Measurements from ENCODE around the gene ZNF281. TPM values are rescaled to one million over a fixed set of nuclear protein-coding genes. Genes with fewer than 3 reads are reported as not detected.
"Not testable (repeated sequence)": the region's sequence is repeated elsewhere in the genome, so short reads cannot be mapped to it uniquely, and the experiment has no call there.

The ZNF281 gene, protein sequence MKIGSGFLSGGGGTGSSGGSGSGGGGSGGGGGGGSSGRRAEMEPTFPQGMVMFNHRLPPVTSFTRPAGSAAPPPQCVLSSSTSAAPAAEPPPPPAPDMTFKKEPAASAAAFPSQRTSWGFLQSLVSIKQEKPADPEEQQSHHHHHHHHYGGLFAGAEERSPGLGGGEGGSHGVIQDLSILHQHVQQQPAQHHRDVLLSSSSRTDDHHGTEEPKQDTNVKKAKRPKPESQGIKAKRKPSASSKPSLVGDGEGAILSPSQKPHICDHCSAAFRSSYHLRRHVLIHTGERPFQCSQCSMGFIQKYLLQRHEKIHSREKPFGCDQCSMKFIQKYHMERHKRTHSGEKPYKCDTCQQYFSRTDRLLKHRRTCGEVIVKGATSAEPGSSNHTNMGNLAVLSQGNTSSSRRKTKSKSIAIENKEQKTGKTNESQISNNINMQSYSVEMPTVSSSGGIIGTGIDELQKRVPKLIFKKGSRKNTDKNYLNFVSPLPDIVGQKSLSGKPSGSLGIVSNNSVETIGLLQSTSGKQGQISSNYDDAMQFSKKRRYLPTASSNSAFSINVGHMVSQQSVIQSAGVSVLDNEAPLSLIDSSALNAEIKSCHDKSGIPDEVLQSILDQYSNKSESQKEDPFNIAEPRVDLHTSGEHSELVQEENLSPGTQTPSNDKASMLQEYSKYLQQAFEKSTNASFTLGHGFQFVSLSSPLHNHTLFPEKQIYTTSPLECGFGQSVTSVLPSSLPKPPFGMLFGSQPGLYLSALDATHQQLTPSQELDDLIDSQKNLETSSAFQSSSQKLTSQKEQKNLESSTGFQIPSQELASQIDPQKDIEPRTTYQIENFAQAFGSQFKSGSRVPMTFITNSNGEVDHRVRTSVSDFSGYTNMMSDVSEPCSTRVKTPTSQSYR
- total RNA-seq, result 10.8 TPM

DNA sequence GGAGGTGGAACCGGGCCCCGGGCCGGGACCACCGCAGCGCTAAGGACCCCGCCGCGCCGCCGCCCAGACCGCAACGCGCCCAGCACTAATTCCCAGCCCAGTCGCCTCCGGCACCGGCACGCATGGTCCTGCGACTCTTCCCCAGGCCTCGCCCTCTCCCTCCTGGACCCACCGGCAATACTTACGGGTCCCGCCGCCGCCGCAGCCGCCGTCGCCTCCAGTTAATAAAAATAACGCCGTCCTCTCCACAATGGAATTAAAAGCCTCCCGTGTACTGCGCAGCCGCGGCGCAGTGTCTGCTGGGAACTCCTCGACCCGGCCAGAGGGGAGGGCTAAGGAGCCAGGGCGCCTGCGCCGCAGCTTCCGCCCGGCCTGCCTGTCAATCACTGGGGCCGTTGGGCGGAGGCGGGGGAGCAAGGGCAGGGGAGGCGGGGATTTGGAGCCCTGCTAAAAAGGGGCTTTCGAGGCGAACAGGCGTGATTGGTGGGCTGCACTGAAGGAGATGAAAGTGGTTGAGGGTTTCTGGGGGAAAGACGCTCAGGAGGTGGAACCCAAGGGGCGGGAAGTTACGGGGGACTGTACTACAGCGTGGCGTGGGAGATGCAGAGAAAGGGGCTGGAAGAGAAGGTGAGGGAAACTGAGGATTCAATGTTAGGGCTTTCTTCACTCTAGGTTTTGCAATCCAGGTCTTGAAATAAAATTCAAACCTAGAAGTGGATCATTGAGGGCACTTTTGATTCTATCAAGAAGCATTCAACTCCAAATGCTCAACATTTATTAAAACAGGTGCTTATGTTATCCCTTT is at the start of gene ZNF281:
Gene ZNF281 (minus strand): TSS at position 276 of the 805 bp plus-strand sequence. CDS start 331 bp downstream, outside the sequence.
- DNase-seq (ENCODE audit: low spot score), result peak; percentile 93

DNA sequence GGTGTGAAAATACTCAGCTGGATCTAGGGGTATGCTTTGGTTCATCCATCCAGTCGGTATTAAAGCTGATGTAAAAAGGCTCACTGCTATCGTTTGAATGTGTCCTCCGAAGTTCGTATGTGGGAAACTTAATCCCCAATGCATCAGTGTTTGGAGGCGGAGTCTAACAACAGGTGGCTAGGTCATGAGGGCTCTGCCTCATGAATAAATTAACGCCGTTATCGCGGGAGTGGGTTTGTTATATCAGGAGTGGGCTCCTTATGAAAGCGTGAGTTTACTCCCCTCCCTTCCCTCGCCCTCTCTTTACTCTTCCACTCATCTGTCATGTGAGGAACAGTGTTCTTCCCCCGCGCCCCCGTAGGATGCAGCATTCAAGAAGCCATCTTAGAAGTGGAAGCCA is 48.9 kb upstream of the ZNF281 start:
- DNase-seq (ENCODE audit: low spot score), result no peak

DNA sequence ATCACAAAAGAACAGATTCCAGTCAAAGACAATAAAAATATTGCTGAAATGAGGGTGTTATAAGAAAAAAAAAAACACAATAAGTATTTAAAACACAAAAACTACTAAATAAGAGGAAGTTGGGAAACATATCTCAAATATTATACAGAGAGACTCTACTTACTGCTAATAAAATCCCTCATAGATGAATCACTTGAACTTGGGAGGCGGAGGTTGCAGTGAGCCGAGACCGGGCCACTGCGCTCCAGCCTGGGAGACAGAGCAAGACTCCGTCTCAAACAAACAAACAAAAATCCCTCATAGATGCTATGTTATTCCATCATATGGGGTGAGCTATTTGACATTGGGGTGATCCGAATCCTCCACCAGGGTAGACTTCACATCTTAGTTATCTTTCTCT is 48.0 kb upstream of the ZNF281 start:
- DNase-seq (ENCODE audit: low spot score), result no peak

DNA sequence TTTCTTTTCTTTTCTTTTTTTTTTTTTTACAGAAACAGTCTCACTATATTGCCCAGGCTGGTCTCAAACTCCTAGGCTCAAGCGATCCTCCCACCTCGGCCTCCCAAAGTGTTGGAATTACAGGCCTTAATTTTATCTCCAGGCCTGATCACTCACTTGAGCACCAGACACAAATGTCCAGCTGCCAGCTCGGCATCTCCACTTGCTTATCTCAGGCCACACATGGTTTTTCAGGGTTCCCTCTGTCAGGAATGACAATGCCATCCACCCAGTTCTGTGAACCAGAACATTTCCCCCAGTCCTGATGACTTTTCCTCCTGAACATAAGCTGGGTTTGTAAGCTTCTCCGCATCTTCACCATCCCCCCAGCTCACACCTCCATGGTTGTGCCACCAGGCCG is 44.6 kb upstream of the ZNF281 start:
- no peak for DNase-seq (ENCODE audit: low spot score)

DNA sequence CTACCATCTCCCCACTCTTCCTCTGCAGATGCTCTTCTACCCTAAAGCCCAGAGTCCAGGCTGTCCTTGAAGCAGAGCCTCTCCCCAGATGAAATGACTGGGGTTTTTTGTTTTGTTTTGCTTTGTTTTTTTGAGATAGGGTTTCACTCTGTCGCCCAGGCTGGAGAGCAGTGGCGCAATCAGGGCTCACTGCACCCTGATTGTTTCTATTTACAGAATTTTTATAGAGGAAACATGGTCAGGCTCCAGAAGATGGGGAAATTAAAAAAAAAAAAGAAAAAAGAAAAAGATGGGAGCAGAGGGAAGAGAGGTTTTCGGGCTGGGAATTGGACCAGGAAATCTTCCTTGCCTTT is 43.7 kb upstream of the ZNF281 start:
- DNase-seq (ENCODE audit: low spot score), result no peak

DNA sequence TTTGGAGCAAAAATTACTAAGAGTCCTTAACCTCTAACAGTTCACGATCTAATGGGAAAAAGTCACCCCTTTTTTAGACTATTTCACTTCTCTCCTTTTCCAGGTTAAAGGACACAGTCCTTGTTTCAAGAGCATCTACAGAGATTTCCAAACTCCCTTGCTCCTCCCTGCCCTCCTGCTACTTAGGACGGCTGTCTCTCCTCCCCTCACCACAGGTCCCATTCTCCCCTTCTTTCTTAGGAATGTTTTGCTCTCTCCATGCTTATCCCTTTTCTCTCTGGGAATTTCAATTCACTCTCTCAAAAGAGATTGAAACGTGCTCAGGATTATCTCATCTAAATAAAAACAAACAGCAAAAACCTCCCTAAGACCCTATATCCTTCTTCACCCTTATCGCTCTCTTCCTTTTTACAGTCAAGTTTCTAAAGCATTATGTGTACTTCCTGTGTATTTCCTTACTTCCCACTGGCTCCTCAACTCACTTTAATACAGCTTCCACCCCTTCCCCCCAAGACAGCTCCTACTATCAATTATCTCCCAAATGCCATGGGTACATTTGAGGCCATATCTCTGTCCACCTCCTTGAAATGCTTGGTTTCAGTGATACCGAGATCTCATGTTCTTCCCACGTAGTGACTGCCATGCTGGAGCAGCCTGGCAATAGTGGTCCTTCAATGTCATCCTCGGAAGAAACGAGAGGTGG is 43.2 kb upstream of the ZNF281 start:
- DNase-seq (ENCODE audit: low spot score), result no peak

DNA sequence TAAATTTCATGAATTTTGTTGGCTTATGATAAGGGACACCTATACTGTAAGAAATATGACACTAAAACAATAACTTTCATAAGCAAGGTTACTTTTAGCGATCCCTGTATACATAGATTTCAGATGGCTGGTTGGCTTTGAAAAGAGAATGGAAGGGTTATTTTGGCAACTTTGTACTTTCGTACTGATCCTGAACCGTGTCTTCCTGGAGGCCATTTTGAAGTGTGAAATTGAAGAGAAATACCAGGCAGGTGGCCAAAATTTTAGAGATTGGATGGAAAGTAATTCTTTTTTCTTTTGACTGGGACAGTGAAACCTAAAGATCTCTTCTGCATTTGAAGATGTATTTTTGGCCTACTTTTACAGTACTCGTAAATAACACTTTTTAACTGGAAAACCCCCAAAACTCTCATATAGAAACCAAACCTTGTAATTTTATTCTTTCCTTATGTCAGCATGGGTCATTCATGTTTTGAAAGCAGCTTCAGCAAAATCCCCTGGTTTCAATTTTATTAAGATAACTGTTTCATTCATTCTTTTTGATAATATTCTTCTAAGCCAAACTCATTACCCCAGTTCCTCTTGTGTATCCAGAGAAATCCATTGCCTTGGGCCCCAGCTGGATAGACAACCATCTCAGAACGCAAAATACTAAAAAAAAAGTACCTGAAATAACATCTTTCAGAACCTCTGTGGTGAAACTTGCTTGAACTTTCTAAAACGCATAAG is 38.4 kb upstream of the ZNF281 start:
- DNase-seq (ENCODE audit: low spot score), result no peak

DNA sequence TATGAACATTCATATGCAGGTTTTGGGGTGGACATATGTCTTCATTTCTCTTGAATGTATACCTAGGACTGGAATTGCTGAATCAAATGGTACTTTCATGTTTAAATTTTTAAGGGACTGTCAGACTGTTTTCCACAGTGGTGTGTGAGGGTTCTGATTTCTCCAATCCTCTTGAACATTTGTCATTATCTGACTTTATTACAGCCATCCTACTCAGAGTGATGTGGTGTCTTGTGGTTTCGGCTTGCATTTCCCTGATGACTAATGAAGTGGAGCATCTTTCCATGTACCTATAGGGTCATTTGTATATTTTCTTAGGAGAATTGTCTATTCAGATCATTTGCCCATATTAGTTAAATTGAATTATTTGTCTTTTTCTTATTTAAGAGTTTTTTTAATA is 35.4 kb upstream of the ZNF281 start:
- DNase-seq (ENCODE audit: low spot score), result no peak

DNA sequence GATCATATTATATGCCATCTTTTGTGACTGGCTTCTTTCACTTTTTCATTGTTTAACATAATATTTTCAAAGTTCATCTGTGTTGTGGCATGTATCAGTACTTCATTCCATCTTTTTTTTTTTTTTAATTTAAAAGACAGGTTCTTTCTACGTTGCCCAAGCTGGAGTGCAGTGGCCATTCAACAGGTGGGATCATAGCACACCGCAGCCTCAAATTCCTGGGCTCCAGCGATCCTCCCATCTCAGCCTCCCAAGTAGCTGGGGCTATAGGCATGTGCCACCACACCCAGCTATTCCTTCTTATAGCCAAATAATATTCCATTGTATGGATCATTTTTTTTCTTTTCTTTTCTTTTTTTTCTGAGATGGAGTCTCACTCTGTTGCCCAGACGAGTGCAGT is 34.6 kb upstream of the ZNF281 start:
- DNase-seq (ENCODE audit: low spot score), result no peak

DNA sequence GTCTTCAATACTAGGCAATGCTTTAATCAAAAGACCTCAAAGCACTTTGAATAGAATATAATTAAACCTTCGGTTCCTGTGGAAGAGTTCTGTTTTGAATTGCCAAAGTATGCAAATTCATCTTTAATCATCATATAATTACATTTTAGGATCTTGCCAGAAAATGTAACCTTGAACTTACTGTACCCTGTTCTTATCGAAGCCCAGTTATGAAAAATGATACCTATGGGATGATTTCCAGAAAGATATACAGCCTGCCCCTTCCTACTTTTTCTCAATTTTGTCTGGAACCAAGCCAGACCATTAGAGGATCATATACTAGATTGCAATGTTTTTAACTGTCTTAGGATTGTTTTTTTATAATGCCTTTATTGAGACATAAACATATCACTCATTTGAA is 34.0 kb upstream of the ZNF281 start:
- no peak for DNase-seq (ENCODE audit: low spot score)

DNA sequence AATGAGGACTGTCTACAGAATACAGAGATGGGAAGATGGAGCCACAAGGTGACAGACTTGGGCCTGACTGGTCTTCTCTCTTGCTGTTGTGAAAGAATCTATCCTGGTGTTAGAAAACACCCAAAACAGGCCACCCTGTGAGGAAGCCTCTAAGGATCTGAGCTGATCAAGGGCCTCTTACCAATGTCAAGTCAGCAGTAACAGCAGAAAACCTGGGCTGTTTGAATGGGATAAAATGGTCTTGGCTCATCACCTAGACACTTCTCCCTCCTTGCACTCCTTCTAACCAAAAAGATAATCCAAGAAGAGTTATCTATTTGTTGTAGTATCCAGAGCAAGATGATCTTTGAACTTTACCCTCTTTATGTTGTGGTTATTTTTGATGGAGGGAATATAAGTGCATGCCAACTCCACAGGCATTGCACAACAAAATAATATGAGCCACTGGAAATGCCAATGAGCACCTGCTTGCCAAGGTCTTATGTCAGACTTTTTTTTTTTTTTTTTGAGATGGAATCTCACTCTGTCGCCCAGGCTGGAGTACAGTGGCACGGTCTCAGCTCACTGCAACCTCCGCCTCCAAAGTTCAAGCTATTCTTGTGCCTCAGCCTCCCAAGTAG is 32.8 kb upstream of the ZNF281 start:
- no peak for DNase-seq (ENCODE audit: low spot score)

DNA sequence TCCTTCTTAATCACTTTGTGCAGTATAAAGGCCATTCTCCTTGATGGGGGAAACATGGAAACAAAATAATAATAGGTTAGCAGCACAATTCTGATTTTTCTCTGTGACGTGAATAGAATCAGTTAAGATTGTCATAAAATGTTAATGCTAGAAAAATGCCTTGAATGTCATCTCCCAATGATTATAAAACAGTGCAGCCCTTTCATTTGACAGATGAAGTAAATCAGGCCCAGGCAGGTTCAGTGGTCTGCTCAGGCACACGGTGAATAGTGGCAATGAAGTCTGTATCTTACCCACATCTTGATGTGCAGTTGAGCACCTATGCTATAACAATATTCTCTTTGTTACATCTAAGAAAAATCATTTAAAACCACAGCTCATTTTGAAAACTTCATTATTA is 32.2 kb upstream of the ZNF281 start:
- DNase-seq (ENCODE audit: low spot score), result no peak

DNA sequence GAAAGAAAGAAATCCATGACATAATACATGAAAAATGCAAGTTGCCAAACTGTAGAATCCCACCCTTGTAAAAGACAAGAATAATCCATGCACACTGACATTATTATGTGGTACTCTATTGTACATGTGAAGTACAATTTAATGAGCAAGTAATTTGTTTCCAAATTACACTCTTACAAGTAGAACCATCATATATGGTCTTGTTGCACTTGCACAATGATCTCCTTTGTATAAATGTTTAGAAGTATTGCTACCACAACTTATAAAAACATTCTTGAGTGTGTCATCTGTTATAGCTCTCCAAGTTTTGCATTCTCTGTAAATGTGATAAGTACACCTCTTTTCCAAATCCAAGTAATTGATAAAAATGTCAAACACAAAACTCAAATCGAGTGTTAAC is 29.1 kb upstream of the ZNF281 start:
- no peak for DNase-seq (ENCODE audit: low spot score)

DNA sequence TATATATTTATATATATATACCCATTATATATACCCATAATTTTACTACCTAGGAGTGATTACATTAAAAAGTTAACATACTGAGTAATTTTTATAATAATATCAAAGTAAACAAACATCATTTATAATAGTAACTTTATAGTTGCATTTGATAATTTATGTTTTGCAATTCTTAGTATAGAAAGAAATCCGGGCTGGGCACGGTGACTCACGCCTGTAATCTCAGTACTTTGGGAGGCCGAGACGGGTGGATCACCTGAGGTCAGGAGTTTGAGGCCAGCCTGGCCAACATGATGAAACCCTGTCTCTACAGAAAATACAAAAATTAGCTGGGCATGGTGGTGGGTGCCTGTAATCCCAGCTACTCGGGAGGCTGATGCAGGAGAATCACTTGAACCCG is 28.6 kb upstream of the ZNF281 start:
- DNase-seq (ENCODE audit: low spot score), result not testable (repeated sequence)

DNA sequence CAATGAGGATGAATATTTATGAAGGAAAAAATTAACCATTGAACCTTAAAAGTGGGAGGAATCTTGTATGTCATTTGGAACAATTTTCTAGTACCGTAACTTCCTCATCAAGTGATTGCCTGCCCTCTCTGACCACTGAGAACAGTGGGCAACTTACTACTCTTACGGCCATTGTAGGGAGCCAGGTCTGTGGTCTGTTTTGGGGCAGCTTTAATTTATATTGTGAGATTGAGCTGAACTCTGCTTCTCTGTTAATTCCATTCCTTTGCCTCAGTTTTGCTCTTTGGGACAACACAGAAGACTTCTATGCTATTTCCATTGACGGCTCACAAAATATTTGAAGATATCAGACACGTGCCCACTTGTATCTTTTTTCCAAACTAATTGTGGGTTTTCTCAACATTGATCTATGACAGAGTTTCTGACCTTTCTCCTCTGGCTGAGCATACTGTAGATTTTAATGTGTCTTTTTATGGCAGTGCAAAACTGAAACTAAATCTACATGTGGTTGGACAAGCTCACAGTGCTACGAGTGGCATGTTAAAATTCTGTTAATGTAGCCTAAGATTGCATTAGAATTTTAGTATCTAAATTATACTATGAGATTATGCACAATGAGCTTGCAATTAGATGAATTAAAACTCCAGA is 27.8 kb upstream of the ZNF281 start:
- DNase-seq (ENCODE audit: low spot score), result no peak

DNA sequence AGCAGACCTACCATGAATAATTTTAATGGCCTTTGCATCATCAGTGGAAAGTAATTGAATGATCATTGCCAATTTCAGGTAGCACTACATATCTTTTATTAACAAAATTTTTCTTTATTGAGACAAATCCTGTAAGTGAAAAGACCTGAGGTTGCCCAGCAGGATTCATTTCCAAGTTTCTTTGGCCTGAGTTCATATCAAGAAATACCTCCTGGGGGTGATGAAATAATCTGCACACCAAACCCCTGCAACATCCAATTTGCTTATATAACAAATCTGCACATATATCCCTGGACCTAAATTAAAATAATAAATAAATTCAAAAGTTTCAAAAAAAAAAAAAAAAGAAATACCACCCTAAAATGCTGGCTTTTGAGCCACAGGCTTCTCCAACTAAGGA is 27.3 kb upstream of the ZNF281 start:
- DNase-seq (ENCODE audit: low spot score), result no peak

DNA sequence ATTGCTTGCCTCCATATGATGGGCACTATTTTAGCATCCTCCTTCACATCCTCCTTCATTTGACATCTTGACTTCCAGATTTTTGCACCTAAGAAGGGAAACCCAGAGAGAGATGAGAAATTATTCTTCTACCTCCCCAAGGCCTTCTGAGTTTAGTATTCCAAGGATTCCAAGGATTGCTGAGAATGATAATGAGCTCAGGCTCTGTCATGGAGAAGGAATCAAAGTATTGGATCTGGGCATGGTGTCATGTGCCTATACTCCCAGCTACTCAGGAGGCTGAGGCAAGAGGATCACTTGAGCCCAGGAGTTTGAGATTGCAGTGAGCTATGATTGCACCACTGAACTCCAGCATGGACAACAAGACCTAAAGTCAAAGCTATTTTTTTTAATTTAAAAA is 26.6 kb upstream of the ZNF281 start:
- DNase-seq (ENCODE audit: low spot score), result no peak

DNA sequence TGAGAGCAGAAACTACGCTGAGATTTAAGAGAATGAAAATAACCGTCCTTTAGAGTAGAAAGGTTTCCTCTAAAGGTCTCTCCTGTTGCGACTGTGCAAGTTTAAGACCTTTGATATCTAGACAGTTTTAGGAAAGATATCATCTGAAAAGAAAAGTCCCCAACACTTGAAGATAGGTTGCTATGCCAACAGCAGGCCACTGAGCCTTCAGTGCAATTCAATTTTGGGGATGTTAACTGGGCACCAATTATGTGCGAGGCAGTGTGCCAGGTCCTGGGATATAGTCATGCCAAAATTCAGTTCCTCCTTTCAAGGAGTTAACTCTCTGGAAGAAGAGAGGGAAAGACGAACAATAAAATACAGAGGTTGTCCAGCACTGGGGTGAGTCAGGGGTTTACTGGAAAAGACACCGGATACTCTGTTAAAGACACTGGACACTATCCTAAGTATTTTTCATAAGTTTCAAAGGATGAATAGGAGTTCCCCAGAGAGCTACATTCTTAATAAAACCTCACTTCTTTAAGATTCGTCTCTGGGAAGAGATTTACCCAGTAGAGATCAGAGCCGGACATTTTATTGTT is 25.5 kb upstream of the ZNF281 start:
- no peak for DNase-seq (ENCODE audit: low spot score)

DNA sequence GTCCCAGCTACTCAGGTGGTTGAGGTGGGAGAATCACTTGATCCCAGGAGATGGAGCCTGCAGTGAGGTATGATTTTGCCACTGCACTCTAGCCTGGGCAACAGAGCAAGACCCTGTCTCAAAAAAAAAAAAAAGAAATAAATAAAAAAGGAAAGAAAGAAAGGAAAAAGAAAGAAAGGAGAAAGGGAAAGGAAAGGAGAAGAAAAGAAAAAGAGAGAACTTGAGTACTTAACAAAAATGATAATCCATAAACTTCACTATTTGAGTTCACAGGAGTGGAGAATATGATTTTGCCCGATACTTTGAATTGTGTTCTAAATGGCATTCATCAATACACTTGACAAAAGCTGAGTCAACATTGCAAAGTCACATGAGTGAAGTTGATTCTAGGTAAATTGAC is 23.8 kb upstream of the ZNF281 start:
- DNase-seq (ENCODE audit: low spot score), result no peak

DNA sequence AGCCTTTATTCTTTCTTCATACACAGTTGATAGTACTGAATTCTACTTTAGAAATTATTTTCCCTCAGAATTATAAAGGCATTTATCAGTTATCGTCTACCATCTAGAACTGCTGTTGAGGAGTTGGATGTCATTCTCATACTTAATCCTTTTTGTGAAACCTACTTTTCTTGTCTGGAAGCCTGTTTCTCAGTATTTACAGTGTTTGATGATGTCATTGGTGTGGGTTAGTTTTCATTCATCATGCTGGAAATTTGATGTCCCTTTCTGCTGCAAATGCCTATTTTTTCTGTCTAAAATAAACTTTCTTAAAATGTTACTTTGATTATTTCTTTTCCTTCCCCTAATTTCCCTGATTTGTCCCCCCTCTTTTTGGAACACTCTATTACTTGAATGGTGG is 22.8 kb upstream of the ZNF281 start:
- no peak for DNase-seq (ENCODE audit: low spot score)
